Measurements from ENCODE around the gene TERT. TPM values are rescaled to one million over a fixed set of nuclear protein-coding genes. Genes with fewer than 3 reads are reported as not detected.

TERT gene
- total and polyA plus RNA-seq, 2 donors (not counting 1 experiment from before 2014, with no cell fraction given) = 0.24 to 0.39 TPM

- no peak overlapping the region for H3K27ac ChIP-seq (ENCODE audit: low read length in 2 of 2)
- no peak overlapping the region for H3K4me3 ChIP-seq (ENCODE audit: control extremely low read depth in 1 of 5, extremely low read depth in 1 of 5, insufficient read depth in 1 of 5, low read depth in 2 of 5, low read length in 4 of 5)
- H3K36me3 ChIP-seq (replicated peaks in 1 of 2; ENCODE audit: control extremely low read depth in 1 of 2, control insufficient read depth in 1 of 2, extremely low read depth in 1 of 2, insufficient read depth in 2 of 2, low read length in 1 of 2) = no peaks in the 10 kb centered on the region
- no peaks in the 10 kb centered on the region for H3K4me1 Mint-ChIP-seq
- WGBS (ENCODE audit: insufficient coverage) = over 99% methylated on average over 9 of the region's 9 CpGs
- no peaks in the 10 kb centered on the region for H3K9me3 Mint-ChIP-seq (ENCODE audit: insufficient read depth)
- no peak overlapping the region for H2AFZ ChIP-seq (ENCODE audit: insufficient read depth, low read depth, low read length, poor library complexity, severe bottlenecking)
- ChIA-PET POLR2A (no interaction called here), CTCF (no interaction called here)
- DNase-seq (no peak), ATAC-seq (ENCODE audit: low read depth) (no peak)
- H3K27me3 ChIP-seq (replicated peaks in 1 of 4; ENCODE audit: control extremely low read depth in 1 of 4, control insufficient read depth in 3 of 4, insufficient read depth in 4 of 4, low read length in 3 of 4) = no peaks in the 10 kb centered on the region
- H3K4me2 ChIP-seq (replicated peaks; ENCODE audit: low read depth, low read length, poor library complexity, severe bottlenecking) = no peak overlapping the region
- H3K4me1 ChIP-seq (ENCODE audit: control insufficient read depth in 2 of 2, insufficient read depth in 2 of 2, low read length in 2 of 2) = no peaks in the 10 kb centered on the region
- peaks cover 0 to 26% (median 0%) of the 10 kb centered on the region in 3 donors for H3K9me3 ChIP-seq (ENCODE audit: control extremely low read depth in 1 of 3, control insufficient read depth in 2 of 3, insufficient read depth in 1 of 3, low read length in 2 of 3)
- TF ChIP-seq EZH2 (IDR thresholded peaks at IDR 0.05; ENCODE audit: borderline replicate concordance, insufficient read depth, low read depth, low read length, poor library complexity, severe bottlenecking) (no peak), CTCF (IDR thresholded peaks at IDR 0.05) (no peak)
- peaks cover 4% of the 10 kb centered on the region for H3K27me3 Mint-ChIP-seq
- intact Hi-C loops (cut with micrococcal nuclease) = no loop called here
- H4K20me1 ChIP-seq (ENCODE audit: control insufficient read depth, insufficient read depth, low read length, poor library complexity, severe bottlenecking) = no peaks in the 10 kb centered on the region
- no peak overlapping the region for H3K27ac Mint-ChIP-seq
- H3K79me2 ChIP-seq (ENCODE audit: control insufficient read depth, insufficient read depth, low read length) = no peaks in the 10 kb centered on the region
- no peak overlapping the region for H3K4me3 Mint-ChIP-seq
- H3K9ac ChIP-seq (ENCODE audit: low read length) = no peak overlapping the region
Measured at GRCh38 chr5:1211701-1212100, 83.2 kb downstream of the TERT start.

GRCh38 chr5:1210832-1211251, 84.0 kb downstream of the TERT start:
- Mint-ChIP-seq H3K27ac (no peak overlapping the region), H3K27me3 (peaks cover 6% of the 10 kb centered on the region), H3K9me3 (ENCODE audit: insufficient read depth) (no peaks in the 10 kb centered on the region), H3K4me3 (no peak overlapping the region), H3K4me1 (no peaks in the 10 kb centered on the region)
- no peak overlapping the region for H3K4me2 ChIP-seq (replicated peaks; ENCODE audit: low read depth, low read length, poor library complexity, severe bottlenecking)
- ATAC-seq (ENCODE audit: low read depth) = no peak
- no peaks in the 10 kb centered on the region for H3K79me2 ChIP-seq (ENCODE audit: control insufficient read depth, insufficient read depth, low read length)
- no peak overlapping the region for H3K9ac ChIP-seq (ENCODE audit: low read length)
- H3K27me3 ChIP-seq (replicated peaks in 1 of 4; ENCODE audit: control extremely low read depth in 1 of 4, control insufficient read depth in 3 of 4, insufficient read depth in 4 of 4, low read length in 3 of 4) = no peaks in the 10 kb centered on the region
- TF ChIP-seq CTCF (IDR thresholded peaks at IDR 0.05) (no peak), EZH2 (IDR thresholded peaks at IDR 0.05; ENCODE audit: borderline replicate concordance, insufficient read depth, low read depth, low read length, poor library complexity, severe bottlenecking) (no peak)
- peaks cover 0 to 21% (median 0%) of the 10 kb centered on the region in 3 donors for H3K9me3 ChIP-seq (ENCODE audit: control extremely low read depth in 1 of 3, control insufficient read depth in 2 of 3, insufficient read depth in 1 of 3, low read length in 2 of 3)
- intact Hi-C loops (cut with micrococcal nuclease) = no loop called here
- POLR2A ChIA-PET = no interaction called here
- H3K4me3 ChIP-seq (ENCODE audit: control extremely low read depth in 1 of 5, extremely low read depth in 1 of 5, insufficient read depth in 1 of 5, low read depth in 2 of 5, low read length in 4 of 5) = no peak overlapping the region
- no peaks in the 10 kb centered on the region for H3K36me3 ChIP-seq (replicated peaks in 1 of 2; ENCODE audit: control extremely low read depth in 1 of 2, control insufficient read depth in 1 of 2, extremely low read depth in 1 of 2, insufficient read depth in 2 of 2, low read length in 1 of 2)
- CTCF ChIA-PET = no interaction called here
- H3K4me1 ChIP-seq (ENCODE audit: control insufficient read depth in 2 of 2, insufficient read depth in 2 of 2, low read length in 2 of 2) = no peaks in the 10 kb centered on the region
- no peak for DNase-seq
- no peak overlapping the region for H2AFZ ChIP-seq (ENCODE audit: insufficient read depth, low read depth, low read length, poor library complexity, severe bottlenecking)
- H4K20me1 ChIP-seq (ENCODE audit: control insufficient read depth, insufficient read depth, low read length, poor library complexity, severe bottlenecking) = no peaks in the 10 kb centered on the region
- no peak overlapping the region for H3K27ac ChIP-seq (ENCODE audit: low read length in 2 of 2)
- WGBS (ENCODE audit: insufficient coverage) = 82% methylated on average over 21 of the region's 21 CpGs
